ENCODE data around the gene PRICKLE1. TPM values are rescaled to one million over a fixed set of nuclear protein-coding genes. Genes with fewer than 3 reads are reported as not detected.

PRICKLE1 gene
- total RNA-seq, 1 experiment from 2014 or later: 1.8 TPM

GRCh38 chr12:42492267-42492666 is 97.3 kb downstream of the PRICKLE1 start:
- no peak for DNase-seq (ENCODE audit: low spot score)

DNA sequence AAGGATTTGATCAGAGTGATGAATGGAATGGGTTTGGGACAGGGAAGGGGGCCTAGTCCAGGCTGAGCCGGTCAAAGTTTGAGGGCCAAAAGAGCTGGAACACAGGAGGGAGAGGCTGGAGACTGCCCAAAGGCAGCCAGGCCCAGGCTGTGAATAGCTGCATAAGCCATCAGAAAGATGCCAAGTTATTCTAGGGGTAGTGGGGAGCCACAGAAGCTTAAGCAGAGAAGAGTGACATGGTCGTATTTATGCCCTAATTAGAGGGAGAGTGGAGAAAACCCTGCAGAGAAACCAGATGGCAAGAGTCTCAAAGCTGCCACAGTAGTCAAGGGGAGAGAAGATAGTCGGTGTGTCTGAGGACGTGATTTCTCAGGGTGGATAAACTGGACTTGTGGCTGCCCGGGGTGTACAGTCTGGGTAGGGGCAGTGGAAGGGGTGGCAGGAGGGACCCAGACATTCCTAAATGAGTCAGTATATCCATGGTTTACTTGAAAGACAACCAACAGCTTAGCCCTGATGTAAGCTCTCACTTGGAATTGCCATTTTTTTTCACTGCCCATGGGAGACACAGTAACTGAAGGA is 99.2 kb downstream of the PRICKLE1 start:
- no peak for DNase-seq (ENCODE audit: low spot score)

- no peak for DNase-seq (ENCODE audit: low spot score)
These were observed 103.1 kb downstream of the PRICKLE1 start for GRCh38 chr12:42486407-42486806.

DNA sequence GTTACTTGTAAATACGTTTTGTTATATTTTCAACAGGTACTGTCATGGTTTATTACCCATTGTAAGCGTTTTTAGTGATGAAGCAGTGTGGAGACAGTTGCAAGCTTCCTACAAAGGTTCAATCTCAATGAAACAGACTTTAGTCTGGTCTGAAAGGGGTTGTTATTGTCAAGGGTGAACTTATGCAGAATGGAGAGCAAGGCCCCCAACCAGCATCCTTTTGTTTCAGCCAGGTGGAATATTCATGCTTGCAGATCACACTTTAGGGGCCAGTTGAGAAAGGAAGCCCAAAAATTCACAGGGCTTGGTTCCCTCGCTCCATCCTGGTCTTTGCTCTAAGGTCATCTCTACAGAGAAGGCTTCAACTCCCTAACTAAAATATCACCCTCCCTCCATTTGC is 103.7 kb downstream of the PRICKLE1 start:
- no peak for DNase-seq (ENCODE audit: low spot score)

DNA sequence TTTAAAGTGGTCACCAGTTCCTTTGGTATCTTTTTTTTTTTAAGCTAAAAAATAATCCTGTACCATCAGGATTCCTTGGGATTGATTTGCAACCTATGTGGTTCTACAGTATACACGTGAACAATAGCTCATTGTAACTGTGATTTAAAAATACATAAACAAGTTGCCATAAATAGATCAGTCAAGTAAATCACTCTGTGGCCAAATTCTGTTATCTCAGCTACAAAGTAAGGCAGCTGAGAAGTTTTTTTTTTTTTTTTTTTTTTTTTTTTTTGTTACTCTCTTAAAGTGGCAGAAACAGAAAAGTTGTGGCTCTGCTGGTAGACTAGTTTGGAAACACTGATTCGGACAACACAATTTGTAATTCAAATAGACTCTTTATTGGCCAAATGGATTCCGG is 104.5 kb downstream of the PRICKLE1 start:
- DNase-seq (ENCODE audit: low spot score): peak; percentile 4

DNA sequence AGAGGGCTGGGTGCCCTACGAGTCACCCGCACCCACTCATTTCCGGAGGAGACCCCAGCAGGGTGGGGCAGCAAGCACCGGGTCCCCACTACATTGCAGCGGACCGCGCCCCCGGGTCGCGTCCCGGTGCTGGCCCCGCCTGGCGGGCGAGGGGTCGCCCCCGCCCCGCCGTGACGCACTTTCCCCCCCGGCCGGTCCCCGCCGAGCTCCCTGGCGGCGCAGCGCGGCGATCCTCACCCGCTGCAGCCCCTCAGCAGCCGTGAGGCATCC is 106.1 kb downstream of the PRICKLE1 start:
- no peak for DNase-seq (ENCODE audit: low spot score)

DNA sequence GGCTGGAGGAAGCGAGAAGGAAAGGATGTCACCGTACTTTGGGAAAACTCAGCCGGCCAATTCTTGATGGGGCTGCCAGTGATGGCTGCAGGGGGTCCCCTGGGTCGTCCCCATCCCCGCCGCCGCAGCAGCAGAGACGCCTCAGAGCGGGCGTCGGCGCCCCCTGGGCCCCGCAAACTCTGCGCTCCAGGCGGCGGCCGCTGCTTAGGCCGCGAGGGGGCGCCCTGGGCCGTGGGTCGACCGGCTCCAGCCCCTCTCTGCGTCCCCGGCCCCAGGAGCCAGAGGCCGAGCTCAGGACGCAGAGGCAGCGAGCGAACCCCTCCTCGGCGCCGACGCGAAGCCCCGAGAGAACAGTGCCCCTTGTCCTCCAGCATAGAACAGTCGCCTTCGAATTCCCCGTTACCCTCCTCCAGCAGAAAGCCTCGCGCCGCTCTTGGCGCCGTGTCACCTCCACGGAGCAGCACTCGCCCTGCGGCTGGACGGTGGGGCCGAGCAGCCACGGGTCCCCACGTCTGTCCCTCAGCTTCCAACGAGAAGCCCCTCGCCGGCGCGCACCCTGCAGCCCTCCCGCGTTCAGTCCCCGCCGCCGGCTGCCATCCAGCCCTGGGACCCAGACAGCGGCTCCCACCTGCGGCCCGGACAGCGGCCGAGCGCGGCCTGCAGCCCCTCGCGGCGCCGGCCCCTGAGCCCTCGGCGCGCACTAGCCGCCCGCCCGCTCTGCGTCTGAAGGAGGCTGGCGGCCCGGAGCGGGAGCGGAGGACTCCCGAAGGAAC is 106.6 kb downstream of the PRICKLE1 start:
- DNase-seq (ENCODE audit: low spot score): peak; percentile 44

- no peak for DNase-seq (ENCODE audit: low spot score)
These were observed 107.4 kb downstream of the PRICKLE1 start for GRCh38 chr12:42482041-42482747.

GRCh38 chr12:42481368-42481767 is 108.2 kb downstream of the PRICKLE1 start:
- no peak for DNase-seq (ENCODE audit: low spot score)

DNA sequence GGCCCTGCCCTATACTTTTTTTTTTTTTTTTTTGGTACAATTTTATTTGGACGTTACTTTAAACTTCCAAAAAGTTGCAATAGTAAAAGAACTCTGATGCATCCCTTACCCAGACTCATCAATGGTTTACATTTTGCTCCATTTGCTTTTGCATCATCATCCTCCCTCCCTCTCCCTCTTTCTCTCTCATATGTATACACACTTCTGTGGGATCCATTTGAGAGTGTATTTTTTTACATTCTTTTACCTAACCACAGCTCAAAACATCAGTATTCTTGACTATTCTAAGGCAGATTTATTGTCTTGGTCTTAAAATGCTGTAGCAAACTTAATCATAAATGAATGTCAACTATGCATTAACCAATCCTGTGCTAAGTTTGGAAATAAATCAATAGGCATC is 111.6 kb downstream of the PRICKLE1 start:
- peak; percentile 10 for DNase-seq (ENCODE audit: low spot score)

DNA sequence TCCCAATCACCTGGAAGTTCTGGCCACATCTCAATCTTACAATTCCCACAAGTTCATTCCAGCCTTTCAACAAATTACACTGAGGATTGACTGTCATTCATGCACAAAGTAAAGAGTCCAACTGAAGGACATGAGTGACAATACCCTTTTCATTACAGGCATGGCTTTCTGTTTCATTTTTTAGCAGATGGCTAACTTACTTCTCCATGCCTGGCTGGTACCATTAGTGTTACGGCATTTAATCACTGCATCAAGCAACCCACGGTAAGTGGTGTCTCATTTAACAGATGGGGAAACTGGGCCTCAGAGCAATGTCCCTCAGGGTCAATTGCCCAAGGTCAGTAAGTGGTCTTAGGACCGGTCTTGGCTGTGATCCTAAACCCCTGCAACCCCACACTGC is 114.4 kb downstream of the PRICKLE1 start:
- DNase-seq (ENCODE audit: low spot score): no peak

GRCh38 chr12:42474391-42474790 is 115.2 kb downstream of the PRICKLE1 start:
- no peak for DNase-seq (ENCODE audit: low spot score)

- DNase-seq (ENCODE audit: low spot score): no peak
These were observed 116.0 kb downstream of the PRICKLE1 start for GRCh38 chr12:42473561-42473960.

GRCh38 chr12:42473130-42473529 is 116.4 kb downstream of the PRICKLE1 start:
- no peak for DNase-seq (ENCODE audit: low spot score)

DNA sequence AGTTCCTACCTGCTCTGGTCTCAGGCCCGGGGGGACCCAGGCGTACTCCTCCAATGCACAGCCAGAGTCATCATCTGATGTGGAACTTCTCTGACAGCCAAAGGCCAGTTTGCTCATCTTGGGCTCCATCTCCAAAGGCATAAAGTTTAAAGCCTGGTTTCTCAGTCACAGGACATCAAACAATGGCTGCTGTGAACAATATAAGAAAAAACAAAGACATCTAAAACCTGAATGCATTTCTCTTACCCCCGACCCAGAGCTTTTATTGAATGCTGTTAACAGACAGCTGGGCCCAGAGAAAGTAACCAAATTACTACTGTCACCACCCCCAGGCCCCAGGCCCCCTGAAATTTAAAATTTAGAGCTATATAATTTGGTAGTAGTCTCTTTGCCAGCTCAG is 117.2 kb downstream of the PRICKLE1 start:
- DNase-seq (ENCODE audit: low spot score): no peak

DNA sequence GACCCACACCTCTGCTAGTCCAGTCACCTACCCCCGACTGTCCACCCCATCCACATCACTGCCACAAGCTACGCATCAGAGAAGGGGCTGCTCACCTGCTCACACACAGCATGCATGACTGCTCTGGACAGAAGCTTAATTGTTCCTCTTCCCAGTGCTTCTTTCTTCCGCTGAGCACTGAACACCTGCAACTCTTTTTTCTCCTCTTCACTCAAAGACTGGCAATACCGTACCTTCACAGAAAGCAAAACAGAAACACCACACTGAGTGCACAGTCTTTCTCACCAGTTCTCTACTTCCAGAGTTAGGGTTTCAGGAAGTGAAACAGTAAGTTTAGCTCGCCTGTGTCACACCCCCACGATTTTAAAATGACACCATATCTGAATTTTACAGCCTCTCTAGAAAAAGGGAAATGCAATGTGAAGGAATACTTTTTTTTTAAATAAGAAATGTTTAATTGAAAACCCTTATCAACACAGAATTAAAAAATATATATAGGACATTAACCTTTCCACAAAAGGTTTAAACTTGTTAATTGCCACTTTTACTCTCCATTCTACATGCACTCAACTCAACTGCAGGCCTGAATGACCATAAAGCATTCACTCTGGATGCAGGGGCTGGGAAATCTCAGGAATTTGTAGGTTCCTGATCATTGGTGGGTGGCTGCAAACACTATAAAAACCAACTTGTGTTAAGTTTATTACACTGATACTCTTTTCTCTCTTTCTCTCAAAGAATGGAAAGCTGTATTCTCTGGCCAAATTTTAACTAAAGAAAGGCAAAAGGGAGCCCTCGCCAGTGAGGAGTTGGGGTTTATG is 120.0 kb downstream of the PRICKLE1 start:
- DNase-seq (ENCODE audit: low spot score): no peak

- DNase-seq (ENCODE audit: low spot score): peak; percentile 45
These were observed 120.6 kb downstream of the PRICKLE1 start for GRCh38 chr12:42468921-42469320.

GRCh38 chr12:42468341-42468821 is 121.2 kb downstream of the PRICKLE1 start:
- DNase-seq (ENCODE audit: low spot score): peak; percentile 47

GRCh38 chr12:42463671-42464070 is 125.9 kb downstream of the PRICKLE1 start:
- DNase-seq (ENCODE audit: low spot score): no peak

GRCh38 chr12:42462486-42462885 is 127.1 kb downstream of the PRICKLE1 start:
- no peak for DNase-seq (ENCODE audit: low spot score)

- DNase-seq (ENCODE audit: low spot score): no peak
These were observed 130.2 kb downstream of the PRICKLE1 start for GRCh38 chr12:42459336-42459847.

GRCh38 chr12:42458575-42458974 is 131.0 kb downstream of the PRICKLE1 start:
- DNase-seq (ENCODE audit: low spot score): no peak

Data from H4 (cell line).